ENCODE data around the gene PTPRD. TPM values are rescaled to one million over a fixed set of nuclear protein-coding genes. Genes with fewer than 3 reads are reported as not detected.
"Not testable (repeated sequence)": the region's sequence is repeated elsewhere in the genome, so short reads cannot be mapped to it uniquely, and the experiment has no call there.

Gene PTPRD
- total RNA-seq, 1 experiment from 2014 or later = not detected

GRCh38 chr9:9337129-9337528 lies 1275.7 kb downstream of the PTPRD start:
- H3K27ac Mint-ChIP-seq (ENCODE audit: low read depth, unreplicated experiment) = no peak overlapping the region
- H3K9me3 Mint-ChIP-seq (ENCODE audit: unreplicated experiment) = no peaks in the 10 kb centered on the region
- H3K27me3 Mint-ChIP-seq (ENCODE audit: insufficient read depth, unreplicated experiment) = peaks cover 37% of the 10 kb centered on the region
- H3K4me3 Mint-ChIP-seq (ENCODE audit: unreplicated experiment) = no peak overlapping the region
- ChIA-PET POLR2A (no interaction called here), CTCF (no interaction called here)
- no peaks in the 10 kb centered on the region for H3K4me1 Mint-ChIP-seq (ENCODE audit: insufficient read depth, unreplicated experiment)
- intact Hi-C loops (cut with micrococcal nuclease) = no loop called here
- H3K36me3 Mint-ChIP-seq (ENCODE audit: insufficient read depth, unreplicated experiment) = no peaks in the 10 kb centered on the region
- TF ChIP-seq, protein P1, sequence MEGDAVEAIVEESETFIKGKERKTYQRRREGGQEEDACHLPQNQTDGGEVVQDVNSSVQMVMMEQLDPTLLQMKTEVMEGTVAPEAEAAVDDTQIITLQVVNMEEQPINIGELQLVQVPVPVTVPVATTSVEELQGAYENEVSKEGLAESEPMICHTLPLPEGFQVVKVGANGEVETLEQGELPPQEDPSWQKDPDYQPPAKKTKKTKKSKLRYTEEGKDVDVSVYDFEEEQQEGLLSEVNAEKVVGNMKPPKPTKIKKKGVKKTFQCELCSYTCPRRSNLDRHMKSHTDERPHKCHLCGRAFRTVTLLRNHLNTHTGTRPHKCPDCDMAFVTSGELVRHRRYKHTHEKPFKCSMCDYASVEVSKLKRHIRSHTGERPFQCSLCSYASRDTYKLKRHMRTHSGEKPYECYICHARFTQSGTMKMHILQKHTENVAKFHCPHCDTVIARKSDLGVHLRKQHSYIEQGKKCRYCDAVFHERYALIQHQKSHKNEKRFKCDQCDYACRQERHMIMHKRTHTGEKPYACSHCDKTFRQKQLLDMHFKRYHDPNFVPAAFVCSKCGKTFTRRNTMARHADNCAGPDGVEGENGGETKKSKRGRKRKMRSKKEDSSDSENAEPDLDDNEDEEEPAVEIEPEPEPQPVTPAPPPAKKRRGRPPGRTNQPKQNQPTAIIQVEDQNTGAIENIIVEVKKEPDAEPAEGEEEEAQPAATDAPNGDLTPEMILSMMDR (IDR thresholded peaks at IDR 0.05; ENCODE audit: unreplicated experiment) = no peak
- DNase-seq (ENCODE audit: unreplicated experiment) = no peak
- no TSS peak for BruUV-seq (replicated peaks)

GRCh38 chr9:9326749-9327148 lies 1286.1 kb downstream of the PTPRD start:
- H3K27me3 Mint-ChIP-seq (ENCODE audit: insufficient read depth, unreplicated experiment) = peaks cover 4% of the 10 kb centered on the region
- H3K27ac Mint-ChIP-seq (ENCODE audit: low read depth, unreplicated experiment) = no peak overlapping the region
- BruUV-seq (replicated peaks) = no TSS peak
- H3K4me1 Mint-ChIP-seq (ENCODE audit: insufficient read depth, unreplicated experiment) = no peaks in the 10 kb centered on the region
- H3K36me3 Mint-ChIP-seq (ENCODE audit: insufficient read depth, unreplicated experiment) = no peaks in the 10 kb centered on the region
- no peak for DNase-seq (ENCODE audit: unreplicated experiment)
- ChIA-PET CTCF (no interaction called here), POLR2A (no interaction called here)
- TF ChIP-seq, protein P1 (IDR thresholded peaks at IDR 0.05; ENCODE audit: unreplicated experiment) = no peak
- intact Hi-C loops (cut with micrococcal nuclease) = no loop called here
- no peak overlapping the region for H3K4me3 Mint-ChIP-seq (ENCODE audit: unreplicated experiment)
- H3K9me3 Mint-ChIP-seq (ENCODE audit: unreplicated experiment) = no peaks in the 10 kb centered on the region

DNA sequence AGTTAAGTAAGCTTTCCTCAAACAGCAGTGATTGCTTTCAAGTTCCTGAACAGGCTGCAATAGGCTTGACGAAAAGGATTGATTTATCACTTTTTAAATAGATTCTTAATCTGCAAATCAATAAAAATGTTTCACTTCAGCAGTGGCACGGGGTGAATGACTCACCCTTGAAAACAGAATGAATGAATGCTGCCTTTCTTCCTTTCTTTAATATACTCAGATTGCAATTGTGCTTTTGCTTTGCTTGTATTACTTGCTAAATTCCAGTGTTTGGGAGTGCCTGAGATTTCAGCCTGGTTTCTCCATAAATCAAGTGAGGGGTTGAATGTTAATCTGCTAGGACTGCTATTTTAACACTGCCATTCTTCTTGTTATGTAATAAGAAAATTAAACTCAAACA lies 1293.8 kb downstream of the PTPRD start:
- H3K9me3 Mint-ChIP-seq (ENCODE audit: unreplicated experiment) = peaks cover 7% of the 10 kb centered on the region
- H3K4me1 Mint-ChIP-seq (ENCODE audit: insufficient read depth, unreplicated experiment) = no peaks in the 10 kb centered on the region
- H3K4me3 Mint-ChIP-seq (ENCODE audit: unreplicated experiment) = no peak overlapping the region
- POLR2A ChIA-PET = no interaction called here
- BruUV-seq (replicated peaks) = no TSS peak
- intact Hi-C loops (cut with micrococcal nuclease) = no loop called here
- H3K36me3 Mint-ChIP-seq (ENCODE audit: insufficient read depth, unreplicated experiment) = no peaks in the 10 kb centered on the region
- H3K27ac Mint-ChIP-seq (ENCODE audit: low read depth, unreplicated experiment) = no peak overlapping the region
- CTCF ChIA-PET = no interaction called here
- H3K27me3 Mint-ChIP-seq (ENCODE audit: insufficient read depth, unreplicated experiment) = peaks cover 36% of the 10 kb centered on the region
- TF ChIP-seq, protein P1 (IDR thresholded peaks at IDR 0.05; ENCODE audit: unreplicated experiment) = no peak
- DNase-seq (ENCODE audit: unreplicated experiment) = no peak

DNA sequence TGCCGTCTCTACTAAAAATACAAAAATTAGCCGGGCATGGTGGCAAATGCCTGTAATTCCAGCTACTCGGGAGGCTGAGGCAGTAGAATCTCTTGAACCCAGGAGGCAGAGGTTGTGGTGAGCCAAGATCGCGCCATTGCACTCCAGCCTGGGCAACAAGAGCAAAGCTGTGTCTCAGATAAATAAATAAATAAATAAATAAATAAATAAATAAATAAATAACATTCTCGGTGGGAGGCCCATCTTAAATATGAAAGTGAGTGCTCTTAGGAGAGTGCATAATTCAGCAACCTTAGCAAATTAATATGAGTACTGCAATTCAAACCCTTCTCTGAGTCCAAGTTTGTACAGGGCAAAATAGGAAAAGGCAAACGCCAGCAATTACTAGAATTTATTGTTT lies 1302.1 kb downstream of the PTPRD start:
- H3K4me1 Mint-ChIP-seq (ENCODE audit: insufficient read depth, unreplicated experiment); H3K9me3 Mint-ChIP-seq (ENCODE audit: unreplicated experiment); H3K36me3 Mint-ChIP-seq (ENCODE audit: insufficient read depth, unreplicated experiment); POLR2A ChIA-PET; BruUV-seq (replicated peaks); intact Hi-C loops (cut with micrococcal nuclease); H3K27ac Mint-ChIP-seq (ENCODE audit: low read depth, unreplicated experiment); H3K4me3 Mint-ChIP-seq (ENCODE audit: unreplicated experiment); DNase-seq (ENCODE audit: unreplicated experiment): not testable (repeated sequence)
- CTCF ChIA-PET = interaction anchor here (0.6 kb wide), 1 partner anchor 9 kb away, joined by 3 read pairs; no protein-coding TSS in a partner anchor
- H3K27me3 Mint-ChIP-seq (ENCODE audit: insufficient read depth, unreplicated experiment) = peaks cover 34% of the 10 kb centered on the region

GRCh38 chr9:9305600-9305999 lies 1307.2 kb downstream of the PTPRD start:
- Mint-ChIP-seq H3K27me3 (ENCODE audit: insufficient read depth, unreplicated experiment) (peaks cover 67% of the 10 kb centered on the region), H3K36me3 (ENCODE audit: insufficient read depth, unreplicated experiment) (no peaks in the 10 kb centered on the region), H3K9me3 (ENCODE audit: unreplicated experiment) (peaks cover 13% of the 10 kb centered on the region), H3K27ac (ENCODE audit: low read depth, unreplicated experiment) (no peak overlapping the region), H3K4me3 (ENCODE audit: unreplicated experiment) (no peak overlapping the region), H3K4me1 (ENCODE audit: insufficient read depth, unreplicated experiment) (no peaks in the 10 kb centered on the region)
- ChIA-PET CTCF (no interaction called here), POLR2A (no interaction called here)
- intact Hi-C loops (cut with micrococcal nuclease) = no loop called here
- TF ChIP-seq, protein P1 (IDR thresholded peaks at IDR 0.05; ENCODE audit: unreplicated experiment) = no peak
- no TSS peak for BruUV-seq (replicated peaks)
- no peak for DNase-seq (ENCODE audit: unreplicated experiment)
